Fibroblast of the aortic adventitia (primary cell): ENCODE results near the gene MS4A10. TPM values are rescaled to one million over a fixed set of nuclear protein-coding genes. Genes with fewer than 3 reads are reported as not detected.

ENCODE experiments used
- DNase-seq: peaks from one replicate; pipeline ENCODE4 v3.0.0-alpha.2; 2010; ENCODE audit warnings: low read depth
- H3K4me3 ChIP-seq: 2 replicates; pipeline ENCODE4 v1.5.1; 2011; ENCODE audit warnings: low read depth, mild to moderate bottlenecking, control low read depth, low read length, moderate library complexity
- CTCF ChIP-seq: IDR thresholded peaks from 2 replicates; pipeline ENCODE4 v1.5.1; 2011; ENCODE audit warnings: mild to moderate bottlenecking, low read length, control low read depth, inconsistent platforms; ENCODE audit not compliant: insufficient read depth
- total RNA-seq: library from RNA; depleted of rRNA; stranded (reverse); fragments of >200 nt; gene quantifications from 2 replicates; pipeline ENCODE4 v1.2.3, GENCODE V29; 2012; ENCODE audit warnings: low replicate concordance

MS4A10 gene
- total RNA-seq, 1 donor = not detected

GRCh38 chr11:60748225-60748624 is 36.9 kb upstream of the MS4A10 start:
- no peak overlapping the region for H3K4me3 ChIP-seq
- TF ChIP-seq CTCF = no peak
- DNase-seq = no peak

- no peak for TF ChIP-seq CTCF
- H3K4me3 ChIP-seq = no peak overlapping the region
- no peak for DNase-seq
These were observed 36.3 kb upstream of the MS4A10 start for GRCh38 chr11:60748821-60749220.

- no peak for DNase-seq
- no peak overlapping the region for H3K4me3 ChIP-seq
- TF ChIP-seq CTCF = no peak
These were observed 34.2 kb upstream of the MS4A10 start for GRCh38 chr11:60750911-60751310.

GRCh38 chr11:60753309-60753708 is 31.8 kb upstream of the MS4A10 start:
- TF ChIP-seq CTCF = no peak
- no peak overlapping the region for H3K4me3 ChIP-seq
- DNase-seq = no peak

- TF ChIP-seq CTCF = no peak
- no peak for DNase-seq
- no peak overlapping the region for H3K4me3 ChIP-seq
These were observed 30.2 kb upstream of the MS4A10 start for GRCh38 chr11:60754887-60755286.

- DNase-seq = peak; percentile 2
- H3K4me3 ChIP-seq = no peak within 1 kb of the TSS
- TF ChIP-seq CTCF = peak; percentile 19
These were observed 28.7 kb upstream of the MS4A10 start, which contains the start of gene MS4A15 for GRCh38 chr11:60756307-60757032. TSS of gene MS4A15 (plus strand) at chr11:60756867. CDS start at chr11:60763734, 6,867 bp downstream.
